Measurements from ENCODE around the gene GALNT10.

Gene GALNT10

GRCh38 chr5:154368041-154368800 is 177.7 kb downstream of the GALNT10 start:
- Histone ChIP-seq H3K36me3 (ENCODE audit: control insufficient read depth in 2 of 2, insufficient read depth in 2 of 2, low read length in 2 of 2) (no peaks in the 10 kb centered on the region), H3K27me3 (ENCODE audit: control insufficient read depth in 1 of 2, insufficient read depth in 2 of 2, low read length in 2 of 2) (no peaks in the 10 kb centered on the region), H3K9me3 (ENCODE audit: control insufficient read depth in 2 of 2, low read length in 2 of 2) (no peaks in the 10 kb centered on the region), H3K27ac (ENCODE audit: low read length) (peak overlapping the region; percentile 18), H3K4me1 (ENCODE audit: control insufficient read depth, insufficient read depth, low read length) (peaks cover 12% of the 10 kb centered on the region), H3K4me3 (ENCODE audit: low read length in 2 of 2) (no peak overlapping the region), H3K9ac (ENCODE audit: low read length in 2 of 2) (no peak overlapping the region)

GRCh38 chr5:154369682-154370081 is 179.1 kb downstream of the GALNT10 start:
- H3K27ac ChIP-seq (ENCODE audit: low read length): no peak overlapping the region
- H3K36me3 ChIP-seq (ENCODE audit: control insufficient read depth in 2 of 2, insufficient read depth in 2 of 2, low read length in 2 of 2): no peaks in the 10 kb centered on the region
- H3K4me1 ChIP-seq (ENCODE audit: control insufficient read depth, insufficient read depth, low read length): peaks cover 12% of the 10 kb centered on the region
- no peak overlapping the region for H3K4me3 ChIP-seq (ENCODE audit: low read length in 2 of 2)
- no peaks in the 10 kb centered on the region for H3K27me3 ChIP-seq (ENCODE audit: control insufficient read depth in 1 of 2, insufficient read depth in 2 of 2, low read length in 2 of 2)
- H3K9ac ChIP-seq (ENCODE audit: low read length in 2 of 2): no peak overlapping the region
- no peaks in the 10 kb centered on the region for H3K9me3 ChIP-seq (ENCODE audit: control insufficient read depth in 2 of 2, low read length in 2 of 2)

GRCh38 chr5:154370119-154370518 is 179.6 kb downstream of the GALNT10 start:
- Histone ChIP-seq H3K9me3 (ENCODE audit: control insufficient read depth in 2 of 2, low read length in 2 of 2) (no peaks in the 10 kb centered on the region), H3K4me1 (ENCODE audit: control insufficient read depth, insufficient read depth, low read length) (peaks cover 12% of the 10 kb centered on the region), H3K9ac (ENCODE audit: low read length in 2 of 2) (no peak overlapping the region), H3K27me3 (ENCODE audit: control insufficient read depth in 1 of 2, insufficient read depth in 2 of 2, low read length in 2 of 2) (no peaks in the 10 kb centered on the region), H3K36me3 (ENCODE audit: control insufficient read depth in 2 of 2, insufficient read depth in 2 of 2, low read length in 2 of 2) (no peaks in the 10 kb centered on the region), H3K4me3 (ENCODE audit: low read length in 2 of 2) (no peak overlapping the region), H3K27ac (ENCODE audit: low read length) (no peak overlapping the region)

- no peaks in the 10 kb centered on the region for H3K9me3 ChIP-seq (ENCODE audit: control insufficient read depth in 2 of 2, low read length in 2 of 2)
- H3K27ac ChIP-seq (ENCODE audit: low read length): no peak overlapping the region
- H3K36me3 ChIP-seq (ENCODE audit: control insufficient read depth in 2 of 2, insufficient read depth in 2 of 2, low read length in 2 of 2): no peaks in the 10 kb centered on the region
- H3K27me3 ChIP-seq (ENCODE audit: control insufficient read depth in 1 of 2, insufficient read depth in 2 of 2, low read length in 2 of 2): no peaks in the 10 kb centered on the region
- peaks cover 12% of the 10 kb centered on the region for H3K4me1 ChIP-seq (ENCODE audit: control insufficient read depth, insufficient read depth, low read length)
- no peak overlapping the region for H3K9ac ChIP-seq (ENCODE audit: low read length in 2 of 2)
- no peak overlapping the region for H3K4me3 ChIP-seq (ENCODE audit: low read length in 2 of 2)
Observed at GRCh38 chr5:154370813-154371212, 180.3 kb downstream of the GALNT10 start.

- no peak overlapping the region for H3K9ac ChIP-seq (ENCODE audit: low read length in 2 of 2)
- H3K9me3 ChIP-seq (ENCODE audit: control insufficient read depth in 2 of 2, low read length in 2 of 2): no peaks in the 10 kb centered on the region
- peaks cover 12% of the 10 kb centered on the region for H3K4me1 ChIP-seq (ENCODE audit: control insufficient read depth, insufficient read depth, low read length)
- no peak overlapping the region for H3K27ac ChIP-seq (ENCODE audit: low read length)
- H3K27me3 ChIP-seq (ENCODE audit: control insufficient read depth in 1 of 2, insufficient read depth in 2 of 2, low read length in 2 of 2): no peaks in the 10 kb centered on the region
- H3K4me3 ChIP-seq (ENCODE audit: low read length in 2 of 2): no peak overlapping the region
- H3K36me3 ChIP-seq (ENCODE audit: control insufficient read depth in 2 of 2, insufficient read depth in 2 of 2, low read length in 2 of 2): peaks cover 4 to 7% of the 10 kb centered on the region in 2 donors
Observed at GRCh38 chr5:154371687-154372086, 181.2 kb downstream of the GALNT10 start.

GRCh38 chr5:154372661-154373060 is 182.1 kb downstream of the GALNT10 start:
- Histone ChIP-seq H3K9me3 (ENCODE audit: control insufficient read depth in 2 of 2, low read length in 2 of 2) (no peaks in the 10 kb centered on the region), H3K9ac (ENCODE audit: low read length in 2 of 2) (no peak overlapping the region), H3K4me3 (ENCODE audit: low read length in 2 of 2) (no peak overlapping the region), H3K36me3 (ENCODE audit: control insufficient read depth in 2 of 2, insufficient read depth in 2 of 2, low read length in 2 of 2) (peaks cover 6 to 12% of the 10 kb centered on the region in 2 donors), H3K4me1 (ENCODE audit: control insufficient read depth, insufficient read depth, low read length) (peaks cover 12% of the 10 kb centered on the region), H3K27ac (ENCODE audit: low read length) (no peak overlapping the region), H3K27me3 (ENCODE audit: control insufficient read depth in 1 of 2, insufficient read depth in 2 of 2, low read length in 2 of 2) (no peaks in the 10 kb centered on the region)

- H3K27ac ChIP-seq (ENCODE audit: low read length): no peak overlapping the region
- no peak overlapping the region for H3K9ac ChIP-seq (ENCODE audit: low read length in 2 of 2)
- no peaks in the 10 kb centered on the region for H3K9me3 ChIP-seq (ENCODE audit: control insufficient read depth in 2 of 2, low read length in 2 of 2)
- H3K36me3 ChIP-seq (ENCODE audit: control insufficient read depth in 2 of 2, insufficient read depth in 2 of 2, low read length in 2 of 2): peaks cover 11 to 14% of the 10 kb centered on the region in 2 donors
- peaks cover 6% of the 10 kb centered on the region for H3K4me1 ChIP-seq (ENCODE audit: control insufficient read depth, insufficient read depth, low read length)
- no peak overlapping the region for H3K4me3 ChIP-seq (ENCODE audit: low read length in 2 of 2)
- H3K27me3 ChIP-seq (ENCODE audit: control insufficient read depth in 1 of 2, insufficient read depth in 2 of 2, low read length in 2 of 2): no peaks in the 10 kb centered on the region
Observed at GRCh38 chr5:154373326-154373725, 182.8 kb downstream of the GALNT10 start.

- H3K27me3 ChIP-seq (ENCODE audit: control insufficient read depth in 1 of 2, insufficient read depth in 2 of 2, low read length in 2 of 2): no peaks in the 10 kb centered on the region
- H3K36me3 ChIP-seq (ENCODE audit: control insufficient read depth in 2 of 2, insufficient read depth in 2 of 2, low read length in 2 of 2): peaks cover 11 to 18% of the 10 kb centered on the region in 2 donors
- no peaks in the 10 kb centered on the region for H3K9me3 ChIP-seq (ENCODE audit: control insufficient read depth in 2 of 2, low read length in 2 of 2)
- H3K4me3 ChIP-seq (ENCODE audit: low read length in 2 of 2): no peak overlapping the region
- peaks cover 4% of the 10 kb centered on the region for H3K4me1 ChIP-seq (ENCODE audit: control insufficient read depth, insufficient read depth, low read length)
- no peak overlapping the region for H3K27ac ChIP-seq (ENCODE audit: low read length)
- H3K9ac ChIP-seq (ENCODE audit: low read length in 2 of 2): no peak overlapping the region
Observed at GRCh38 chr5:154373729-154374179, 183.2 kb downstream of the GALNT10 start.

GRCh38 chr5:154374264-154374663 is 183.7 kb downstream of the GALNT10 start:
- peaks cover 11 to 20% of the 10 kb centered on the region in 2 donors for H3K36me3 ChIP-seq (ENCODE audit: control insufficient read depth in 2 of 2, insufficient read depth in 2 of 2, low read length in 2 of 2)
- no peak overlapping the region for H3K4me3 ChIP-seq (ENCODE audit: low read length in 2 of 2)
- H3K27me3 ChIP-seq (ENCODE audit: control insufficient read depth in 1 of 2, insufficient read depth in 2 of 2, low read length in 2 of 2): no peaks in the 10 kb centered on the region
- H3K4me1 ChIP-seq (ENCODE audit: control insufficient read depth, insufficient read depth, low read length): peaks cover 4% of the 10 kb centered on the region
- no peak overlapping the region for H3K27ac ChIP-seq (ENCODE audit: low read length)
- no peak overlapping the region for H3K9ac ChIP-seq (ENCODE audit: low read length in 2 of 2)
- no peaks in the 10 kb centered on the region for H3K9me3 ChIP-seq (ENCODE audit: control insufficient read depth in 2 of 2, low read length in 2 of 2)

GRCh38 chr5:154375329-154376008 is 184.9 kb downstream of the GALNT10 start:
- Histone ChIP-seq H3K4me1 (ENCODE audit: control insufficient read depth, insufficient read depth, low read length) (peaks cover 4% of the 10 kb centered on the region), H3K27me3 (ENCODE audit: control insufficient read depth in 1 of 2, insufficient read depth in 2 of 2, low read length in 2 of 2) (no peaks in the 10 kb centered on the region), H3K9ac (ENCODE audit: low read length in 2 of 2) (no peak overlapping the region)

GRCh38 chr5:154376481-154376880 is 185.9 kb downstream of the GALNT10 start:
- H3K27me3 ChIP-seq (ENCODE audit: control insufficient read depth in 1 of 2, insufficient read depth in 2 of 2, low read length in 2 of 2): no peaks in the 10 kb centered on the region
- H3K36me3 ChIP-seq (ENCODE audit: control insufficient read depth in 2 of 2, insufficient read depth in 2 of 2, low read length in 2 of 2): peaks cover 24 to 26% of the 10 kb centered on the region in 2 donors
- no peak overlapping the region for H3K4me3 ChIP-seq (ENCODE audit: low read length in 2 of 2)
- H3K27ac ChIP-seq (ENCODE audit: low read length): no peak overlapping the region
- no peak overlapping the region for H3K9ac ChIP-seq (ENCODE audit: low read length in 2 of 2)
- no peaks in the 10 kb centered on the region for H3K9me3 ChIP-seq (ENCODE audit: control insufficient read depth in 2 of 2, low read length in 2 of 2)
- no peaks in the 10 kb centered on the region for H3K4me1 ChIP-seq (ENCODE audit: control insufficient read depth, insufficient read depth, low read length)

More at GRCh38 chr5:154375329-154376008, 184.9 kb downstream of the GALNT10 start:
- Histone ChIP-seq H3K4me3 (ENCODE audit: low read length in 2 of 2) (no peak overlapping the region), H3K36me3 (ENCODE audit: control insufficient read depth in 2 of 2, insufficient read depth in 2 of 2, low read length in 2 of 2) (peaks cover 17 to 23% of the 10 kb centered on the region in 2 donors), H3K9me3 (ENCODE audit: control insufficient read depth in 2 of 2, low read length in 2 of 2) (no peaks in the 10 kb centered on the region), H3K27ac (ENCODE audit: low read length) (no peak overlapping the region)
